Measurements from ENCODE around the gene RBM20.
A peak's percentile ranks its signal among the peaks of the same experiment; 100 is the strongest.

The RBM20 gene

DNA sequence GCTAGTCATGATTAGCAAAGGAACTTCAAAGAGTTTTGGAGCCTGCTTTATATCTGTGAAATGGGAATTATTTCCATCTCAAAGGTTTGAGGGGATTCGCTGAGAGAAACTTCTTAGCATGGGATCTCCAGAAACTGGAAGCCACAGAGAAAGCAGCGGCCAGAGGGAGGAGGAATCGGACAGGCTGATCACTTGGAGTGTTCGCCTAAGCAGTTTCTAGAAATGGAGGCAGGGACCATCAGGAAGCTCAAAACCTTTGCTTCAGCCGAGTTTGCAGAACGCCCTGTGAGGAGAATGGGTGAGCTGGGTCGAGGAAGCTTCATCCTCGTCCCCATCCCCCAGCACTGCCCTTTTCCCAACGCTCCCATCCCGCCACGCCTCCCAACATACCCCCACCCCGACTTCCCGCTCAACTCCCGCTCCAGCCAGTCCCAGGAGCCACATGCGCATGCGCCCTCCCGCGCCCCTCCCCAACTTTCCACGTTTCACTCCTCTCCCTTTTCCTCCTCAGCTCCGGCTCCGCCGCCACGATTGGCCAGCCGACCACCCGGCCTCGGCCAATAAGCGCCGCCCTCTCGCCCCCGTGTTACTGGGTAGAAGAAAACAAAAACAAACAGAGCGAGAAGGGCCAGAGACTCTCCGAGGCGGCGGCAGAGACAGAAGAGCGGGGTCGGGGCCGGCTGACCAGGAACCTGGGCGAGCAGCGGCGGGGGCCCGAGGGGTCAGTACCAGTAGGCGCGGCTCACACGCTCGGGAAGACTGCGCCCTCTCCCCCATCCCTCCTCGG is 227.4 kb downstream of the RBM20 start, which contains the start of gene PDCD4:
TSS of gene PDCD4 (plus strand) at position 631 of the 787 bp plus-strand sequence. CDS start 4,100 bp downstream, outside the sequence.
- DNase-seq (ENCODE audit: low read depth), result peak; percentile 92

DNA sequence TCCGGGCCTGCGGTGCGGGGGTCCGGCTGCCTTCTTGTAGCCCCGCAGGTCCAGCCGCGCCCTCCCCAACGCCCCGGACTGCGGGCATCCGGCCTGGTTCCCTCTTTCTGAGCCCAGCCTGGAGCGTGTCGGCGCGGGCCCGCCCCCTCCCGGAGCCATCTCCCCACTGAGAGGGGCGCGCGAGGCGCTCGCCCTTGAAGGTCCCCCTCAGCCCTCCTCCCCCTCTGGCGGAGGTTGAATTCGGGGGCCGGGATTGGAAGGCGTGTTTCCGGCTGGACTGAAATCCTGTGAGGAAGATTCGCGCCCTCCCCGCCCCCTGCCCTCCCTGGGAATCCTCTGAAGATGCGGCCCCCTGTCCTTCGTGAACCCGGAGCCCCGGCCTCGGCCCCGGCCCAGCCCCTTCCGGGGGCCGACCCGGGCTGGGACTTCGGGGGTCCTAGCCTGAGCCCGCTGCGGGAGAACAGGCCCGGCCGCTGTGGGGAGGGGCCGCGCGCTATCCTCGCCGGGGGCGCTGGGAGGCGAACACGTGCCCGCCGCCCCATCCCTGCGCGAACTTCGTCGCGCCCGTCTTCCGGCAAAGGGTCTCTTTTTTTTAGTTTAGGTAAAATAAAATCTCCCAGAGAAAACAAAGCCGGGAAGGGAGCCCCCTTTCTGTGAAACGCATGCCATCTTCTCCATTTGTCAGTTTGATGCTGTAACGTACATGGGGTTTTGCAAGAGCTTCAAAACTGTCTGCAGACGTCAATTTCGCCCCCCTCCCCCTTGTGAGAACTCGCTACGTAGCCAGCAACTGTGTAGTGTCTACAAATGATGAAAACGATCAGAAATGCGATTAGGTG is 228.2 kb downstream of the RBM20 start:
- peak; percentile 52 for DNase-seq (ENCODE audit: low read depth)

DNA sequence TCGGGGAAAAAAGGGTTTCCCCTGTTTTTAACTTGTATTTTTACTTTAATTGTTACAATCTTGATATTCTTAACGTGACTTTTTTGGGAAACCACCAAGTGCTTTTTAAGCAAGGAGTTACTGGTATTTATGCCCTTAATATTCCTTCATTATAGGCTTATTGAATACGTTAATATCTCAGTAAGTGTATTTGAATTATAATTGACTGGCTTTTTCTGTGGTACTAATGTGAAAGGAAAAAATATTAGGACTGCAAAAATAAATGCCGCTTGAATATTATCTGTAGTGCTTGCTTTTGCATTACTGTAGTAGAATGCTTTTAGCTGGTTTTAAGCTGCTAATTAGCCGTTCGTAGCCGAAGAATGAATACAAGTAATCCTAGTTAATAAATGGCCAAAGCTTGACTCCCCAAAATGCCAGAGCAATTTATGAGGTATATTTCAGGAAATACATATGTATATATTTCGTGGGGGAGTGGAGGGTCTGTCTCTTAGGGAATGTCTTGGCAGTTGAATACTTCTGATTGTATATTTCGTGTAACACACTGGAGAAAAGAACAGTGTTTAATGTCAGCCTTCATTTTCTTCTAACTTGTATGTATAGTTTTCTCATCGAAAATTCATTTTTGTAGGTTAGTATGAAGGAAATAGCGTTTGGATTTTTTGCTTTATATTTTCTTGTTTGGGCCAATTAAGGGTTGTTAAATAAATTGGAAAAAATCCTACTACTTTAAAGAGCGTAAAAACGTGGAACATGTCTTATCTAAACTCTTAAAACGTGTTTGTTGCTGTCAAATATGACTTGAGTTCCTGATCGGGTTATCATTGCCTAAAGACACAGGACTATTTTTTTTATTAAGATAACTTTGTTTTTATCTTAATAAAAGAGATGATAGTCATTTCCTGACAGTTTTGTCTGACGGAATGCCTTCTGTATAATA is 229.1 kb downstream of the RBM20 start:
- DNase-seq (ENCODE audit: low read depth), result no peak

DNA sequence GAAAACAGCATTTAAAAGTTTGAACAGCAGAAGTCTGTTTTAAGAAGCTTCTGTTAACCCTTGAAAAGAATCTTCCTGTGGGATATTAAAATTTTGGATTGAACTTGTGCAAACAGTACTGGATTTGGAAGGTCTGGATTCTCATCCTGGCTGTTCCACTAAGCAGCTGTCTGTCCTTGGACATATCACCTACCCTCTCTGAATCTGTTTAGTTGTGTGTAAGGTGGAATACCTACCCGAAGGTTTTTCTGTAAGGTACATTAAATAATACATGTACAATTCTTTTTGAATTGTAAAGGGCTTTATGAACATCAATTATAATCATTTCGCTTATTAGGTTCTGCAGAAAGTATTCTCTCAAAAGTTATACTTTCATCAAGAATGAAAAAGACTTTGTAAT is 229.8 kb downstream of the RBM20 start:
- no peak for DNase-seq (ENCODE audit: low read depth)

DNA sequence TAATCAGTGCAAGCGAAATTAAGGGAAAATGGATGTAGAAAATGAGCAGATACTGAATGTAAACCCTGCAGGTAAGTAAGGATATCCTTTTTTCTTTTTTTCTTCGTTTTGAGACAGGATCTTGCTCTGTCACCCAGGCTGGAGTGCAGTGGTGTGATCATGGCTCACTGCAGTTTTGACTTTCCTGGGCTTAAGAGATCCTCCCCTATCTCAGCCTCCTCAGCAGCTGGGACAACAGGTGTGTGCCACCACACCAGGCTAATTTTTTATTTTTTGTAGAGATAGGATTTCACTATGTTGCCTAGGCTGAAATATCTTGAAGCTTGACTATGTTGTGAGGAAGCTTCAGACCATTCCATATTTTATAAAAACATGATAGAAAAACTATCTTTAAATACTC is 231.9 kb downstream of the RBM20 start:
- DNase-seq (ENCODE audit: low read depth), result no peak

DNA sequence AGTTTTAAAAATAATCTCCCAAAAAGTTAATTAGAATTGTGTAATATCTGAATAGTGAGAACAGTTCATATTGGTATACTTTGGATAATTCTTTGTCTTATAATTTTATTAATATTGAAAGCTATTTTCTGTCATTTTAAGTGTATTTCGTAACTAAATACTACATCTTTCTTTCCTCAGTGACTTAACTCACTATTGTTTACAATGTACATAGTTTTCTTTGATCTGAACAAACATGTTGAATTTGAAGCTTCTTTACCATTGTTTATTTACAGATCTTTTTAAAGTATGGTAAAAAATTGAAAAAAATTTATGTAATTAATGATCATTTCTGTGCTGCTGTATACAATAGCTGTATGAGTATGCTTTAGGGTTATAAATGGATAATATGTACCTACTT is 232.7 kb downstream of the RBM20 start:
- no peak for DNase-seq (ENCODE audit: low read depth)

DNA sequence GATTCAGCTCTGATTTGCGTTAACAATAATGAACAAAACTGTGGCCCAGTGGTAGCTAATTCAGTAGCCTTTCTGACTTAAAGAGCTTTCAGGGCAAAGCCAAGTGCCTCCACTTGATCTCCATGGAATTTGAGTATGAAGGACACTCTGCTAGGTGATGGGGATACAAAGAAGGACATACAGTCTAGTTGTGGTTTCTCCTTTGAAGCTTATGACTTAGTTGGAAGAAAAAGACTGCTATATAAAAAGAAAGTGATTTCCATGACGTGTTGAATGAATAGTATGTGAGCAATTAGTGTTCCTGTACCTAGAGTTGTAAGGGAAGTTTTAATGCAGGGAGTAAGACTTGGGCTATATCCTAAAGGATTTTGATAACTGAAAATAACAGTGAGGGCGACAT is 235.9 kb downstream of the RBM20 start:
- DNase-seq (ENCODE audit: low read depth), result no peak

DNA sequence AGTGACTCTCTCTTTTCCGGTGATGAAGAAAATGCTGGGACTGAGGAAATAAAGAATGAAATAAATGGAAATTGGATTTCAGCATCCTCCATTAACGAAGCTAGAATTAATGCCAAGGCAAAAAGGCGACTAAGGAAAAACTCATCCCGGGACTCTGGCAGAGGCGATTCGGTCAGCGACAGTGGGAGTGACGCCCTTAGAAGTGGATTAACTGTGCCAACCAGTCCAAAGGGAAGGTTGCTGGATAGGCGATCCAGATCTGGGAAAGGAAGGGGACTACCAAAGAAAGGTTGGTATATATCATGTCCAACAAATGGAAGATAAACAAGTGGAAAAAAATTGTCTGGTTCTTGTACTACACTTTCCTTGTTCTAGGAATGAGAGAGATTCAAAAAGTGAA is 237.1 kb downstream of the RBM20 start:
- no peak for DNase-seq (ENCODE audit: low read depth)

DNA sequence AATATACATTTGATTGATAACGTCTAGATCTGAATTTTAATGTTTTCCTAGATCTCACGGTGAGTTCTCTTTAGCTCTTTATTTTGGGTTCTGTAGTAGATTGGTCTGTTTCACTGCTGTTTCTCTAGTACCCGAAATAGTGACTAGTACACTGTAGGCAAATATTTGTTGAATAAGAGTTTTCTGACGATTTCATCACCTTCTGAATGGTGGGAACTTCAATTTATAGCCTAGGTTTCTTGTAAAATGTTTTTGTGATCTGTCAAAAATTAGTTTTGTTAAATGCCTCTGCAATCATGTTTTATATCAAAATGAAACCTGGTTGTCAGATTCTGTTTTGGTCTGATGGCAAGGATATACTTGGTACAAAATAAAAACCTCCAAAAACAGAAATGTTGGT is 237.8 kb downstream of the RBM20 start:
- DNase-seq (ENCODE audit: low read depth), result no peak

DNA sequence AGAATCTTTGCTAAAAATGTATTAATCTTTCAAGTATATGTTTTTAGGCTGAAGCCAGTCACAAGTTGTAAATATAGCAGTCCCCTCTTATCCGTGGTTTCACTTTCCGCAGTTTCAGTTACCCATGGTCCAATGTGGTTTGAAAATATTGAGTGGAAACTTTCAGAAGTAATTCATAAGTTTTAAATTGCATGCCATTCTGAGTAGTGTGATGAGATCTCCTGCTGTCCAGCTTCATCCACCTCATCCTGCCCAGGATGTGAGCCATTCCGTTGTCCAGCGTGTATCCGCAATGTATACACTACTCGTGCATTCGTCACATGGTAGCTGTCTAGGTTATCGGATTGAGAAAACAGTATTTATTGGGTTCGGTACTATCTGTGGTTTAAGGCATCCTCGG is 239.8 kb downstream of the RBM20 start:
- no peak for DNase-seq (ENCODE audit: low read depth)

DNA sequence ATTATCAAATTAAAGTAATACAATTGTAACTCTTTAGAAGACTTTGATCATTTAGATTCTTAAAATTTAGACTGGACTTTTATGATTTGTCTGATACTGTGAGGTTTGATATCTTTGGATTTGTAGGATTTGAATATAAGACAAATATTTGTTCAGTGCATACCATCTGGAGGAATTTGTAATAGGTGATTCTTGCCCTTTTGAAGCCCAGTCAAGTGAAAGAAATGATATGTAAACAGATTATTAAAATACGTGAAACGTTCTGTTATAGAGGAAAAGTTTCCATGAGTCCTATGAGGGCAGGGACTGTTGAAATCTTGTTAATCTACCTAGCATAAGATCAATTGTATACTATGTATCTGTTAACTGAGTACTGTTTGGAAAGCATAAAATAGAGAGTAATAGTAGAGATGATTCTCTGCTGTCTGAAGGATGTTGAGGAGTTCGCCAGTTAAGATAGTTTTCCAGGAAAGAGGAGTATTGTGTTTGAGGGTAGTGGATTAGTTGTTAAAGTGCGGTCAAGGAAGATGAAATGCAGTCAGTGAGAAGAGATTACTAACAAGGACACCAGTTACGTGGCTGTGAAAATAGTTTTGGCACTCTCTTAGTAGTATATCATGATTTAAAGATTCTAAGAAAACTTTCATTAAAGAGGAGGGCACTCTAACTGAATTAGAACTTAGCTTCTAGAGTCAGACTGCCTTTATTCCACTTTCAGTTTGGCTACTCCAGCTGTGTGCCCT is 242.0 kb downstream of the RBM20 start:
- DNase-seq (ENCODE audit: low read depth), result no peak

DNA sequence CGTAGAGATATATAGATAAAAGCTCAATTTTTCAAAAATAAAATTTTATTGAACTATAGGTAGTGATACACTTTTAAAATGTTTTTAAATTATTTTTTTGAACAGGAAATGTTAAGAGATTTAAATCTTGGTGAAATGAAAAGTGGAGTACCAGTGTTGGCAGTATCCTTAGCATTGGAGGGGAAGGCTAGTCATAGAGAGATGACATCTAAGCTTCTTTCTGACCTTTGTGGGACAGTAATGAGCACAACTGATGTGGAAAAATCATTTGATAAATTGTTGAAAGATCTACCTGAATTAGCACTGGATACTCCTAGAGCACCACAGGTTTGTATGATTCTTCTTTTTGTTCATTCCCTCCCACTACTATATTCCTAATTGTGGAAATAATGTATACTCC is 243.4 kb downstream of the RBM20 start:
- DNase-seq (ENCODE audit: low read depth), result no peak
